Upper lobe of left lung (tissue), 6 donors: Measurements from ENCODE around the gene RPS6KA2. TPM values are rescaled to one million over a fixed set of nuclear protein-coding genes. Genes with fewer than 3 reads are reported as not detected.

ENCODE experiments used
- ATAC-seq, 2 donors: fragments of 200-7000 bp; cut with Tn5 transposase; one replicate each; pipeline ENCODE4 v1.9.1; 2022; ENCODE audit warnings: mild to moderate bottlenecking in 2 of 2, moderate library complexity in 2 of 2; ENCODE audit not compliant: low FRiP score in 2 of 2
- DNase-seq, 2 donors: peaks; one replicate each; pipeline ENCODE4 v3.0.0-alpha.2; 2019 to 2020
- H3K27ac ChIP-seq, 4 donors: fragments of 200-600 bp; sonication (generic); one replicate each; pipeline ENCODE4 v1.5.1; 2016 to 2019
- H3K27me3 ChIP-seq, 4 donors: fragments of 200-600 bp; sonication (generic); one replicate each; pipeline ENCODE4 v1.5.1; 2017 to 2019
- H3K36me3 ChIP-seq, 4 donors: fragments of 200-600 bp; sonication (generic); one replicate each; pipeline ENCODE4 v1.5.1; 2016 to 2019
- H3K4me1 ChIP-seq, 4 donors: fragments of 200-600 bp; sonication (generic); one replicate each; pipeline ENCODE4 v1.5.1; 2018 to 2019
- H3K4me3 ChIP-seq, 4 donors: fragments of 200-600 bp; sonication (generic); one replicate each; pipeline ENCODE4 v1.5.1; 2017 to 2019; ENCODE audit warnings: mild to moderate bottlenecking in 2 of 4, moderate library complexity in 1 of 4
- H3K9me3 ChIP-seq, 4 donors: fragments of 200-600 bp; sonication (generic); one replicate each; pipeline ENCODE4 v1.5.1; 2018 to 2019
- CTCF ChIP-seq, 6 experiments: fragments of 450-650 bp in 4 of 6; fragments of 200-600 bp in 2 of 6; sonication (generic) in 2 of 6; IDR thresholded peaks; one replicate each; pipeline ENCODE4 v1.5.1; 2016 to 2019; ENCODE audit warnings: antibody characterized with exemption in 6 of 6
- EP300 ChIP-seq, 4 donors: sonication (generic); formaldehyde crosslinking; IDR thresholded peaks; one replicate each; pipeline ENCODE4 v1.5.1; 2017; ENCODE audit warnings: antibody characterized with exemption in 4 of 4, control low read depth in 2 of 4
- POLR2A ChIP-seq, 4 donors: fragments of 450-650 bp; IDR thresholded peaks; one replicate each; pipeline ENCODE4 v1.5.1; 2016 to 2017; ENCODE audit warnings: antibody characterized with exemption in 4 of 4, mild to moderate bottlenecking in 2 of 4
- POLR2AphosphoS5 ChIP-seq, 2 donors: sonication (generic); formaldehyde crosslinking; IDR thresholded peaks; one replicate each; pipeline ENCODE4 v1.5.1; 2017; ENCODE audit warnings: antibody characterized with exemption in 2 of 2
- WGBS, 2 donors: methylation state at CpG; one replicate each; pipeline ENCODE4 v1.1.5; 2017 to 2018; 5-methylcytosine and 5-hydroxymethylcytosine counted together
- total RNA-seq, 6 donors: library from RNA; depleted of rRNA in 4 of 6; stranded (reverse); fragments of >200 nt in 4 of 6; gene quantifications; one replicate each; pipeline versions ENCODE4 v1.1.0 to v1.2.1, GENCODE V29; 2016 to 2021
- donor health status: DM: no; HTN: no; CAD: no; lungs with moderate emphysema.
- donor health status: DM: no; HTN: yes; CAD: no; lungs with severe emphysema.

Gene RPS6KA2
- total RNA-seq, 6 donors from 2014 or later: 101 to 233 (median 168) TPM

DNA sequence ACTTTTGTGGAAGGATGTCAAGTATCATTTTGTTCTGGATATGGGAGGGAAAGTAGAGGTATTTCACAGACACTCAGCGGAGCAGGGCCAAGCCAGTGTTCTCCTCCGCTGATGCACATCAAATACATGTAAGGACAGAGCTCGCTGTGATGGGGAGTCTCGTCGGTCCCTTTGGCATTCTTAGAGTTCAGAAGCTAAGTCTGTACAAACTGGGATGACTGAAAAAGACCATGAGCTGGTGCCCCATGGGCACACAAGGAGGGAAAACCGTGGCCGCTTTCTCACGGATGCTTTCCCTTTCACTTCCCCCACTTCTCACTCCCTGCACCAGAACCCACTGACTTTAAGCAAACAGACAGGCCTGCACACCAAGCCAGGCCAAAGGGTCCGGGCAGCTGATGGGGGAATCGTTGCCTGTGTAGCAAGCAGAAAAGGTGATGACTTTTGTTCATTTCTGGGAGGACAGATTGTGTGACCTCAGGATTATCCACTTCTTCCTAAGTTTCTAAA is 216.6 kb downstream of the RPS6KA2 start:
- Histone ChIP-seq H3K4me3 (no peak overlapping the region), H3K9me3 (no peaks in the 10 kb centered on the region), H3K36me3 (peaks cover 22 to 65% (median 57%) of the 10 kb centered on the region in 4 donors), H3K27me3 (no peaks in the 10 kb centered on the region), H3K27ac (no peak overlapping the region), H3K4me1 (no peaks in the 10 kb centered on the region)
- TF ChIP-seq POLR2AphosphoS5 (IDR thresholded peaks at IDR 0.05) (no peak), POLR2A (IDR thresholded peaks at IDR 0.05) (no peak), CTCF (IDR thresholded peaks at IDR 0.05) (no peak), EP300 (IDR thresholded peaks at IDR 0.05) (no peak)
- WGBS, 2 donors: 87 to 88% methylated on average over 10 of the region's 10 CpGs
- ATAC-seq: no peak
- no peak for DNase-seq

GRCh38 chr6:166408936-166409755 is 217.9 kb downstream of the RPS6KA2 start:
- WGBS, 2 donors: 83% methylated on average over 22 of the region's 22 CpGs
- H3K4me1 ChIP-seq: no peaks in the 10 kb centered on the region
- no peaks in the 10 kb centered on the region for H3K27me3 ChIP-seq
- no peak overlapping the region for H3K27ac ChIP-seq
- peaks cover 17 to 52% (median 44%) of the 10 kb centered on the region in 4 donors for H3K36me3 ChIP-seq
- no peak overlapping the region for H3K4me3 ChIP-seq
- TF ChIP-seq POLR2A (IDR thresholded peaks at IDR 0.05) (no peak), EP300 (IDR thresholded peaks at IDR 0.05) (no peak), CTCF (IDR thresholded peaks at IDR 0.05) (no peak), POLR2AphosphoS5 (IDR thresholded peaks at IDR 0.05) (no peak)
- ATAC-seq (no peak), DNase-seq (no peak)
- H3K9me3 ChIP-seq: no peaks in the 10 kb centered on the region

DNA sequence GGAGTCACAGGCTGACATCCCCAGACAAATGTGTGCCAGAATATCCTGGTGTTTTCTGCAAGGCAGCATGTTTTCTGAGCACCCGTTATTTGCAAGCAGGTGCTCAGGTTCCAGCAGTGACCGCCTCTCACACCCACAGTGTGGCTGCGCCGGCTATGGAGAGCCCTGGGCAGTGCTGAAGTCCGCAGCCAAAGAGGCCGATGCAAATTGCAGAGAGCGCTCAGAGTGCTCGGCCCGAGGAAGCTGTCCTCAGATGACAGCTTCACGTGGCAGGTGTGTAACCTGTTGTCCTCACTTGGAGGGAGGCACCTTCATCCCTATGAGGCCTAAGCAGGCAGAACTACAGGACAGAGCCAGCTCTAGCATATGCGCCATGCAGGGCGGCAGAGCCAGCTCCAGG is 220.9 kb downstream of the RPS6KA2 start:
- TF ChIP-seq POLR2A (IDR thresholded peaks at IDR 0.05): no peak
- TF ChIP-seq POLR2AphosphoS5 (IDR thresholded peaks at IDR 0.05): no peak
- TF ChIP-seq CTCF (IDR thresholded peaks at IDR 0.05): no peak
- TF ChIP-seq EP300 (IDR thresholded peaks at IDR 0.05): no peak
- WGBS, 2 donors: 86 to 96% methylated on average over 3 to 12 of the region's 12 CpGs
- Histone ChIP-seq H3K4me3 (no peak overlapping the region), H3K27ac (no peak overlapping the region), H3K9me3 (no peaks in the 10 kb centered on the region), H3K36me3 (peaks cover under 1 to 22% (median 15%) of the 10 kb centered on the region in 4 donors), H3K27me3 (no peaks in the 10 kb centered on the region), H3K4me1 (no peaks in the 10 kb centered on the region)
- DNase-seq: no peak
- ATAC-seq: no peak

DNA sequence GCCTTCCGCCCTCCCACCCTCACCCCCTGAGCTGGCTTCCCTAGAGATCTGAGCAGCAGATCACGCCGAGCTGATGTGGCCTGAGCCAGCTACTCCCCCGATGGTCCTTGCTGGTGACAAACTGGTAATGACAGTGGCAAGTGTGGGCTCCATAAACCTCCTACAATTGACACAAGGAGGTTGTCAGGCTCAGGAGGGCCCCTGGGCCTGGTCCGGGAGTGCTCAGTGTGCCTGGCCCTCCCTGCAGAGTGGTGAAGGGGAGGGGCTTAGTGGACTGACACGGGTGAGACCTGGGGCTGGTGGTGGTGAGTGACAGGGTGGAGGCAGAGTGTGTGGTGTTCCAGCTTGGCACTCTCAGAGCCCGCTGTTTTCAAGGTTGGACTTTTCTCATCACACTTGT is 221.7 kb downstream of the RPS6KA2 start:
- no peaks in the 10 kb centered on the region for H3K9me3 ChIP-seq
- peaks cover 0 to 16% (median 8%) of the 10 kb centered on the region in 4 donors for H3K36me3 ChIP-seq
- H3K4me3 ChIP-seq: no peak overlapping the region
- 73 to 76% methylated on average over 3 to 7 of the region's 7 CpGs for WGBS, 2 donors
- TF ChIP-seq POLR2A (IDR thresholded peaks at IDR 0.05): no peak
- no peak for TF ChIP-seq POLR2AphosphoS5 (IDR thresholded peaks at IDR 0.05)
- no peak for TF ChIP-seq CTCF (IDR thresholded peaks at IDR 0.05)
- no peak for TF ChIP-seq EP300 (IDR thresholded peaks at IDR 0.05)
- DNase-seq (no peak), ATAC-seq (no peak)
- peaks cover 0 to 4% (median 4%) of the 10 kb centered on the region in 4 donors for H3K4me1 ChIP-seq
- H3K27me3 ChIP-seq: no peaks in the 10 kb centered on the region
- H3K27ac ChIP-seq: no peak overlapping the region
